ENCODE measurements around the gene KLF16.
"Not testable (repeated sequence)": the region's sequence is repeated elsewhere in the genome, so short reads cannot be mapped to it uniquely, and the experiment has no call there.

DNA sequence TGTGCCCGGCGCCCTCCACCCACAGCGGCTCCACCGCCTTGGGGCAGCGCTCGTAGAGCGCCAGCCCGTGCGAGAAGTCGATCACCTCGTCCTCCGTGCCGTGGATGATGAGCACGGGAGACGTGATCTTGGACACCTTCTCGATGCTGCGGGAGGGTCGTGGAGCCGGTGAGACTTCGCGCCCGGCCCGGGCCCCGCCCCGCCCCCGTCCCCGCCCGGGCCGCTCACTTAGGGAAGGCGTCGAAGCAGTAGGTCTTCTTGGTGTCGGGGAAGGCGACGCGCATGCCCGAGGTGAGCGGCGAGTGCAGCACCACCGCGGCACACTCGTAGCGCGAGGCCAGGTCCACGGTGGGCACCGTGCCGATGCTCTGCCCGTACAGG is 13.9 kb upstream of the KLF16 start:
- not testable (repeated sequence) for TF ChIP-seq POLR2A, CTCF (IDR thresholded peaks at IDR 0.05)
